NOMO-1 (cell line): ENCODE results near the gene MUC16.

Experiments used
- DNase-seq, 2 experiments: peaks; one replicate each; lab custom pipeline; 2025; ENCODE audit not compliant: unreplicated experiment in 2 of 2; lab: John Stamatoyannopoulos, UW

The MUC16 gene

GRCh38 chr19:9010693-9011092 lies 484 bp upstream of the MUC16 start:
- no peak for DNase-seq

GRCh38 chr19:9009431-9009830 lies 778 bp downstream of the MUC16 start:
- no peak for DNase-seq

- DNase-seq = no peak
These were observed 1.5 kb downstream of the MUC16 start for GRCh38 chr19:9008667-9009066.

- no peak for DNase-seq
These were observed 9.3 kb downstream of the MUC16 start for GRCh38 chr19:9000933-9001332.

GRCh38 chr19:8988204-8988603 lies 22.0 kb downstream of the MUC16 start:
- DNase-seq = no peak

GRCh38 chr19:8986296-8986695 lies 23.9 kb downstream of the MUC16 start:
- no peak for DNase-seq

- DNase-seq = no peak
These were observed 36.6 kb downstream of the MUC16 start for GRCh38 chr19:8973501-8974091.

GRCh38 chr19:8965887-8966286 lies 44.3 kb downstream of the MUC16 start:
- DNase-seq = no peak
